ENCODE results near the gene HCFC1R1.

The HCFC1R1 gene

DNA sequence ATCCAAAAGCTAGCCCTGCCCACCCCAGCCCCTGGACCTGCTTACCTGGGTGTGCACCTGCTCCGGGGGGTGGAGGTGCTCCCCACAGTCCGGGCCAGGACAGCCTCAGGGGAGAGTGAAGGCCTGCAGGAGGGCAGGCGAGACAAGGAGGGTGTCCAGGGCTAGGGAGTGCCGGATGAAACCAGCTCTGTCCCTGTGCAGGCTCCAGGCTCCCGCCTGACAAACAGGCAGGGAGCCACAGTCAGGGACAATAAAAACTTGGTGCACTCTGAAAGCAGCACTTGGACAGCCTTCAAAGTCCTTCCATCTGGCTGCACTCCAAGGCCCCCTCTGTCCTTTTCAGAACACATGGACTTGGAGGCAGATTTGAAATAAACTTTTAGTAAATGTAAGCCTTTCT is 50.6 kb downstream of the HCFC1R1 start:
- DNase-seq = peak; percentile 18 to 20
